GM18499 (cell line): ENCODE data around the gene APPL1.
A peak's percentile ranks its signal among the peaks of the same experiment; 100 is the strongest.

Experiments used
- ATAC-seq: cut with Tn5 transposase; IDR thresholded peaks from one replicate; pipeline ENCODE4 v1.9.1; 2021; ENCODE audit warnings: moderate number of reproducible peaks; ENCODE audit not compliant: insufficient read depth, unreplicated experiment

The APPL1 gene, protein sequence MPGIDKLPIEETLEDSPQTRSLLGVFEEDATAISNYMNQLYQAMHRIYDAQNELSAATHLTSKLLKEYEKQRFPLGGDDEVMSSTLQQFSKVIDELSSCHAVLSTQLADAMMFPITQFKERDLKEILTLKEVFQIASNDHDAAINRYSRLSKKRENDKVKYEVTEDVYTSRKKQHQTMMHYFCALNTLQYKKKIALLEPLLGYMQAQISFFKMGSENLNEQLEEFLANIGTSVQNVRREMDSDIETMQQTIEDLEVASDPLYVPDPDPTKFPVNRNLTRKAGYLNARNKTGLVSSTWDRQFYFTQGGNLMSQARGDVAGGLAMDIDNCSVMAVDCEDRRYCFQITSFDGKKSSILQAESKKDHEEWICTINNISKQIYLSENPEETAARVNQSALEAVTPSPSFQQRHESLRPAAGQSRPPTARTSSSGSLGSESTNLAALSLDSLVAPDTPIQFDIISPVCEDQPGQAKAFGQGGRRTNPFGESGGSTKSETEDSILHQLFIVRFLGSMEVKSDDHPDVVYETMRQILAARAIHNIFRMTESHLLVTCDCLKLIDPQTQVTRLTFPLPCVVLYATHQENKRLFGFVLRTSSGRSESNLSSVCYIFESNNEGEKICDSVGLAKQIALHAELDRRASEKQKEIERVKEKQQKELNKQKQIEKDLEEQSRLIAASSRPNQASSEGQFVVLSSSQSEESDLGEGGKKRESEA

DNA sequence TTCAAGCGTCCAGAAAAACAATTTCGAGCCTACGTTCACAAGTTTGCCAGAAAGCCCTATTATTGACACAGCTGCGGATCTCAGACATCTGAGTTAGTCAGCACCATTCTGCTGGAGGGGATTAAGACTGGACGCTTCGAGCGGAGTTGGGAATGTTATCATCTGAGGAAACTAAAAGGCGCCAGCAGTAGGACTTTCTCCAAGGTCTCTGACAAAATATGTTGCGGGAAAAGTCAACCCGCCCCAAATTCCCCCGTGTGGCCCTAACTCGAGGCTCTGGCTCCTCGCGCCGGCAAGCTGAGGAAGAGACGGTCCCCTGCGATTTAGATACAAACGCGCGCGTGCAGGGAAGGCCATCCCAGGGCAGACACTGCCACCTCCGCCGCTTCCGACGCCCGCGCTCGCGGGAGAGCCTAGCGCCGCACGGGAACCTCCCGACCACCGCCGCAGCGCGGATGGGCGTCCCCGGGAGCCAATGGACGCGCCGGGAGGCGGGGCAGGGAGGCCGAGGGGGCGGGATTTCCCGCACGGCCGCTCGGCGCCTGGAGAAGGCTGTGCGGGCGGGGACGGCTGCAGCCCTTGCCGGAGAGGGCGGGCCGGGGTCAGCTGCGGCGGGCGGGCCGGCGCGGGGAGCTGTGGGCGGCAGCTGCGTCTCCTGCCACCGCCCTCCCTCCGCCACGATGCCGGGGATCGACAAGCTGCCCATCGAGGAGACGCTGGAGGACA is at the start of gene APPL1:
APPL1 (plus strand) TSS at position 526 of the 726 bp plus-strand sequence; CDS start at position 681, 155 bp downstream.
- peak; percentile 41 for ATAC-seq

DNA sequence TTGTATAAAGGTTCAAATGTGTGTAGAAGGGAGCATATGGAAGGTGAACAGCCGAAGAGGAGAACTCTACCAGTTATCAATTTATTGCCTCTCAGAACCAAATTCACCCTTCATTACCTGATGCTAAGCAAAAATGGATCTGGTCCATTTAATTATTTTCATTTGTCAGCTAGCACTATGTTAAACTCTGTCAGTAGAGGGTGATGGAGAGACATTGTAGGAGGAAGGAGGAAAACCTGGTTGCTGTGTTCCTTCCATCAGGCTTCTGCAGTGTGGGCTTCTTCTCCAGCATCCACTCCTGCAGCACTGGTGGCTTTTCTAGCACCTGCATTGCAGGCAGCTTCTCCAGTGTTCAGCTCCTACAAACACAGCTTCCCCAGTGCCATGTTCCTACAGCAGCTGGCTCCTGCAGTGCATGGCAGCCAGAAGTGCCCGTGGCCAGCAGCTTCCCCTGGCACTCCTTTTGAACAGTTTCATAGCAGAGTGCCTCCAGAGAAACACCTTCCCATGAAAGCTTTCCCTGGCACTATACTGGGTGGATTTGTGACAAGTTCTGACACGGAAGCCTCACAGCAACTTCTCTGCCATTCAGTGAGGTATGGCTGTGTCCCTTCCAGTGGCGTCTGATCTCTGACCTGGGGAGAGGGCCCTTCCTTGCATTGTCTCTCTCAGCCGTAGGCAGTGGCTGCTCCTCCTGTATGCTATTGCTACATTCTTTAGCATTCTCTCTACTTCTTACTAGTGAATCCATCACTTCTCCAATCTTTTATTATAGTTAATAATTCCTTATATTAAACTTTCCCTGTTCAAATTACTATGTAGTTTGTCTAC is 47.7 kb upstream of the APPL1 start:
- ATAC-seq: no peak

DNA sequence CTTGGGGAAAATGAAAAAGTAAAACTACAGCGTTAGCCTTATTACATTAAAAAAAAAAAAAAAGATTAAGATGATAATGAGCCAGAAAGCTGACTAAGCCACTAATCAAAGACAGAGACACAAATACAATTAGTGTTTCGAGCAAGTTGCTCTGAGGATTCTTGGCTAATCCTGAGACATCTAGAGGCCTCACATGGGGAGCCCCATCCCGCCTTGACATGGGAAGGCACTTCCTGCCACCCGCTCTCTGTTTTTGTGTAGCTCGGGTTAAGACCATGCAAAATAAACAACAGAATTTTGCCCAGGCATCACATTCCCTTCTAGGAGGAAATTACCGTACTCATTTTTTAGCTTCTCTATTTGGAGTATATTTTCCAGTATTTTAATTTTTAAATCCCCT is 43.0 kb upstream of the APPL1 start:
- ATAC-seq: no peak

DNA sequence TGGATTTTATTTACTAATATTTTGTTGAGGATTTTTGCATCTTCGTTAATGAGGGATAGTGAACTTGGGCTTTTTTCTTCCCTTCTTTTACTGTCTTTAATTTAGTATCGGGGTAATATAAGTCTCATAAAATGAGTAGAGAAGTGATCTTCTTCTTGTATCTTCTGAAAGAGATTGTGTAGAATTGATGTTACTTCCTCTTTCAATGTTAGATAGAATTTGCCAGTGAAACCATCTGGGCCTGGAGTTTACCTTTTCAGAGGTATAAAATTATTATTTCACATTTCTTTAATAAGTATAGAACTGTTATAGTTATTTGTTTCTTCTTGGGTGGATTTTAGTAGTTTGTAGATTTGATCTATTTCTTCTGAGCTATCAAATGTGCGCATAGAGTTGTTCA is 35.5 kb upstream of the APPL1 start:
- ATAC-seq: no peak

DNA sequence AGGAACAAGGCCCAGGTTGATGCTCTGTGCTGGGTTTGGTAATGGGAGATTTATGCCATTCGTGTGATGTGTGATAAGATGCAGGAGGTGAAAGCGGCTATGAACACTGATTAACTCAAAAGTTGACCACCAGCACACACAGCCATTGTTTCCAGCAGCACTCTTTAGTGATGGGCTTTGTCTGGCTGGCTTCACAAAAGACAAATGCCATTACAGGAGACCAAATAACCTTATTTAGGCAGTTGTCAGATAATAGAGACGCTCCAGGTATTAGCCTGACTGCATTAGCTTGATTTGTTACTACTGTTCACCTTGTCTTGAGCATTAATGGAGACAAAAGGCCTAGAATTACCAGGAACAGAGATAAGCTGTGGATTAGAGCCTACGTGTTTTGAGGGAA is 32.9 kb upstream of the APPL1 start:
- ATAC-seq: no peak

DNA sequence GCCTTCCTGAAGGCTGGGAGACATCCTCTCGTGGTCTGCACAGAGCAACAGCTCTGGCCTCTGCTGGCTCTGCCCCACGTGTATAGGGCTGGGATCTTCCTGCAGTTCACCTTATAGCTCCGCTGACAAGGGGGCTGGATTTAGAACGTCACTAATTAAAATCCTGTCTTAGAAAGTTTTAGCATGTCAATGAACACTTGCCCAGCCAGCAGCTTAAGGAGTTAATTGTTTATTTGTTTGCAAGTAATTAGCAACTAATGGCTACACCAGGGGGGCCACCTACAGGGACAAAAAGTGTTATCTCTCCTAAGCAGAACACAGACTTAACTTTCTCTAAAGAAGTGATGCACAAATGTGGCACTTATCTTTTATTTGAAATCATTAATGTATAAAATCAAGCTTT is 27.6 kb upstream of the APPL1 start, which contains the start of gene HESX1:
HESX1 (minus strand) TSS at position 84 of the 403 bp plus-strand sequence; CDS start at position 24, 60 bp downstream.
- no peak for ATAC-seq

DNA sequence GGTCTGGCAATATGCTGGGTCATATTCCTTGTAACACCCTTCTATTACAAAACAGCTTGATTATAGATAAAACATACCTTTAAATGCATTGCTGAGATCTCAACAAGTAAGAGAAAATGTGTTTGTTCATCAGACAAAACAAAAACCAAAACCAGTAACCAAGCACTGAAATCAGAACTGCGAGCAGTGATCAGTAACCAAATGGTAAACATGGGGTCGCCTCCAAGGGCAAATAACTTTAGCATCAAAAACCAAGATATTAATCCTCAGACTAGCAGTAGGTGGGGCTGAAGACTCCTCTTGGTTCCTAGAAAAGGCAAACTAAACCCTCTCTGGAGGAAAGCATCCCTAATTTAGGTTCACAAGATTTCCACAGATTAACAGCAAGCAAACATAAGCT is 21.1 kb upstream of the APPL1 start:
- ATAC-seq: no peak

DNA sequence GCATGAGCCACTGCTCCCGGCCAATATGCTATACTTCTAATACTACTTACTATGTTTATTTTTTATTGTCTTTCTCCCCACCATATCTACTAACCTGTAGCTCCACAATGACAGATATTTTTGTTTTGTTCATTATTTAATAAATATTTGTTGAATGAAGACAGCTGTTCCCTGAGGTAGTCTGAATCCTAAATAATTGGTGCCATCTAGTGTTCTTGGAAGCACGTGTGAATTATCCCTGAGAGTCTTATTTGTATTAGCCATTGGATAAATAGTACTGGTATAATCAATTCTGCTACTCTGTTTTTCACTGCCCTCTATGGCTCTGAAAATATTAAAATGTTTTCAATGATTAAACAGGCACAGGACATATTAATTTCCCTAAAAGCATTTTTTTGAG is 5.6 kb upstream of the APPL1 start:
- no peak for ATAC-seq

DNA sequence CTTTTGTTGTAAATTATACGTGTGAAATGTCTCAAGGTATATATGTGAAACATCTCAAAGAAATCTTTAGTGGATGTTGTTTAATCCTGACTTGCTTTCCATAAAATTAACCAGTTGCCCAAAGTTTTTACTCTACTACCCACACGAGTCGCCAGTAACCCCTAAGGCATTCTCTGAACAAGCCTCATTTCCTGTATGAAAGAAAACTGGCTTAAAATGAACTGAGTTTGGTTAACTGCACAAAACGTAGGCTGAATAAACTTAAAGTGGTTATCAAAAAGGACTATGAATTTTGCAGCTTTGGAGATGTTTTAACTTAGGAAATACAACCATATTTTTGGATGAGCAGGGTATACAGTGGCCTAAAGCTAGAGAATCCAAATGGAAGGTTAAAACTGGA is 2.7 kb upstream of the APPL1 start:
- no peak for ATAC-seq

DNA sequence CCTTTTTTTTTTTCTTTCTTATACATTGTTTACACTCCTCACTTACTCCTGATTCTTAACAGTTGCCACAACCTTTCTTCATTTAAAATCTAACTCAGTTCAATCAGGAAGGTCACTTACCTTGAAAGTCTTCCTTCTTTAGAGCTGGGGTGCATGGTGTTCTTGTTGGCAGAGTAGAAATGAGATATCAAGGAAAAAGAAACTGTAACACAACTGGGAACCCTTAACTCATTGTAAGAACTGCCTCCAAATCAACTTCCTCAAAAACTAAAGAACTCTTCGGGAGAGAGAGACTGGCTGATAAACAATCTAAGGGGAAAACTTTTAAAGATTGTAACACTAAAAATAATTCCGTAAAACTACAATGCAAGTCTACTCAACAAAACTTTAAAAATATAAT is 1.4 kb upstream of the APPL1 start:
- ATAC-seq: no peak

DNA sequence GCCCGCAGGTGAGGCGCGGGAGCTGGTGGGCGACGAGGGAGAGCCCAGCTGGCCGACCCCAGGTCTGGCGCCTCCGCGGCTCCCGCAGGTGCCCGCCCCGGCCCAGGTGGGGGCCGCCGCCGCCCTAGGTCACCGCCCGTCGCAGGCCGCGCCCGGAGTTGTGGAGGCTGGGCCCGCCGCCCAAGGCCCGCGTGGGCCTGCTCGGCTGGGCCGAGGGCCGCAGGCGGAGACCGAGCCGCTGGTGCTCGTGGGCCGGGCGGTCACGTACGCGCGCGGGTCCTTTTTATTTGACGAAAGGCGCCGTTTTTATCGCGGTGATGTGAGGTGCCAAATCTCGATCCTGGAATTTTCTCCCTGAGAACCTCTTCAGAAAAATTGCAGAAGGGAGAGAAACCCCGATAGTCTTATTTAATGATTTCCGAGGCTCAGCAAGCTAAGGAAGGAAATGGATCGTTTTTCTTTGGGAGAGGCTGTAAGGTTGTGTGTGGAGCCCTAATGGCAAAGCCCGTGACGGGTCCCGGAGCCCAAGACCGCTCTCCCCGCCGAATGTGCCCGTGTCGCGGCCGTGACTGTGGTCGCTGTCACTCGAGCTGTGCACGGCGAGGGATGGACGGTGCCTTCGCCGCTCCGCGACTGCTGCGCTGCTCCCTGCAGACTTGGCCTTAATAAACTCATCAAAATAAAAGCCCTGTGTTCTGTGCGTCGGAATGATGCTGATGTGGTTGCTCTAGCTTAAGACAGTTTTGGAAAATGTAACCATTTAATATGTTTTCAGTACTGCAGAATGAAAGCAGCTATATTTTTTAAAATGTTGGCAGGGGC is 612 bp downstream of the APPL1 start:
- no peak for ATAC-seq

DNA sequence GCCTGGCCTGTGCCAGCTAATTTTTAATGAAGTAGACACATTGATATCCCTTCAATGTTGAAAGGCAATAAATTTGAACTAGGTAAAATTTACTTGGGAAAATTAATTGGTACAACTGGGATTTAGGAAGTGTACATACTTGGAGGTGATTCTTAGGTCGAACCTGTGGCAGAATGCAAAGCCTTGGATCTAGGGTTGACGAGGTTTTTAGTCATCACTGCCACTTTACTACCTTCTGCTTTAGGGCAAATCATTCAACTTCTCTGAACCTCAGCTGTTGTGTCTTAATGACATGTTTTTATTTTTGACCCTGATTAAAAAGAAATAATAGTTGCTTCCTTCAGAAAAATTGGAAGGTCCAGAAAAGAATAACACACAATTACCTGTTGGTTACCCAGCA is 2.5 kb downstream of the APPL1 start:
- no peak for ATAC-seq

DNA sequence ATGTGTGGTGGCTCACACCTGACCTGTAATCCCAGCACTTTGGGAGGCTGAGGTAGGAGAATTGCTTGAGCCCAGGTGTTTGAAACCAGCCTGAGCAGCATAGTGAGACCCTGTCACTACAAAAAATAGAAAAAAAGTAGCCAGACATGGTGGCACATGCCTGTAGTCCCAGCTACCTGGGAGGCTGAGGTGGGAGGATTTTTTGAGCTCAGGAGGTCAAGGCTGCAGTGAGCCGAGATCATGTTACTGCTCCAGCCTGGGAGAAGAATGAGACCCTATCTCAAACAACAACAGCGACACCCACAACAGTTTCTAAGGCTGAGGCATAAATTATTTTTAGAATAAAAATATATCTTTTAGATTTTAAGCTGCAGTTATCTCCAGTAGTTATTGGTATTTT is 6.3 kb downstream of the APPL1 start:
- ATAC-seq: no peak

DNA sequence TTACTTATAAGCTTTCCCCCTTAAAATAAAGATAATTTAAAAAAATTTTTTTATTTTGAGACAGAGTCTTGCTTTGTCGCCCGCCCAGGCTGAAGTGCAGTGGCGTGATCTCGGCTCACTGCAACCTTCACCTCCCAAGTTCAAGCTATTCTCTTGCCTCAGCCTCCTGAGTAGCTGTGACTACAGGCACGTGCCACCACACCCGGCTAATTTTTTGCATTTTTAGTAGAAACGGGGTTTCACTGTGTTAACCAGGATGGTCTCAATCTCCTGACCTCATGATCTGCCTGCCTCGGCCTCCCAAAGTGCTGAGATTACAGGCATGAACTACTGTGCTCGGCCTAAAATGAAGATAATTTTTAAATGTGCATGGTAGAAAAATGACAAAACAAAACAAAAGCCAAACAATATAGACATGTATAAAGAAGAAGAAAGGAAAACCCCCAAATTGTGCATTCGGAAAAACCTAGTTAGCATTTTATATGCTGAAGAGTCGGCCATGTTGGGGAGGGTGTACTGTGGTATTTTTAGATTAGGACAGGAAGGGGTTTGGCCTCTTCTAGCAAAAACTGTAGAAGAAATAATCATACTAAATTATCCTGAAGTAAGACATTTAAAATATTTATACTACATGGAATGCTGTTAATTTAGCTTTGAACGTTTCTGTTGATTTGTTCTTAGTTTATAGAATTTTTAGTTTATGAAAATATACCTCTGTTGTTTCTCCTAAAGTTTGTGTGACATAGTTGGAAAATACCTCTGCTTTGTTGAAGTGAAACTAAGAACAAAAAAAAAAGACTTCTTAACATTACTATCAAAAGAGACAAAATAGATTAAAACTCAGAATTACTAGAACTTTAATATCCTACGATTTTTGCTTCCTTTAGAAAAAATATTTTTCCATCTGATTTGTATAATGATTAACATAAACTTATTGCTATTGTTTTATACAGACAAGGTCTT is 7.4 kb downstream of the APPL1 start:
- ATAC-seq: no peak

DNA sequence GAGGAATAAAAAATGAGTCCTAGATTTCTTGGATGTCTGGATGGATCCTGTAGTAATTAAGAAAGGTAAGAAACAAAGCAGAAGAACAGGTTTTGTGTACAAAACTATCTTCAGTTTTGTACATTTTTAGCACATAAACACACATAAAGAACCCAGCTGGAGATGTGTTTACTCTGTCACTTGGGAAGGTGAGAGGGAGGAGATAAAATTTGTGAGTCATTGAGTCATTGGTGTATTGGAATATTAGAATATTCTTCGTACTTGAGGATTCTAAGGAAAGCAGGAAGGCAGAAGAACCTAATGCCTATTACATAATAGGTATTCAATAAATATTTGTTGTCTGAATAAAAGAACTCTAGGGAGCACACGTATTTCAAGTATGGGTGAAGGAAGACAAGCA is 17.4 kb downstream of the APPL1 start:
- ATAC-seq: no peak

DNA sequence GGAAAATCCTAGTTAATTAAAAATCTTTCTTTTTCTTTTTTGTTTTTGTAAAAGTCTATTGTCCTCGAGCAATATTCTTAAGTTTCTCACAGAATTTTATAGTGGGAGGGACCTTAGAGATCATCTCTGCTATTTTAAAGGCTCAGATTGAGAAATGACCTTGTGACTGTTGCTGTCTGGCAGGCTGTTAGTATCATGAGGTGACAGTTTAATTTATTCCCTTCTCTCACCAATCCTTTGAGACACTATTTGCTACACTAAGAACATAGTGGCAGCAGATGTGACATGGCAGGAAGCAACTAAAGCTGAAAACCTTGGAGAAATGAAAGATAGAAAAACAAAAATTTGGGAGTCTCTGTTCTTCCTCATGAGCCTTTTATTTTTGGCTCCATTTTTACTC is 24.9 kb downstream of the APPL1 start:
- no peak for ATAC-seq

DNA sequence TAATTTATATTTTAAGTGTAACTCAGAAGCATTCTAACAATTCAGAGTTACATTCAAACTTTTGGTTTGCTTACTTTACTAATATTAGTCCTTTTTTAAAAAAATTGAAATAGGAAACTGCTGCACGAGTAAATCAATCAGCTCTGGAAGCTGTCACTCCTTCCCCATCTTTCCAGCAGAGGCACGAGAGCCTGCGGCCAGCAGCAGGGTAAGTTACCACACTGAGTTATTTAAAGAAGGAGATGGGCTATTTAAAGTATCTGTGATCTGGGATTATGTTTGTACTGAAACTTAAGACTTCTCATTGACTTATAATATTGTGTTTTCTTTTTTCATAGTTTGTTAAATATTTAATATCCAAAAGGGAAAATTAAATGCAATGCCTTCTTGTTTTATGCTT is 29.3 kb downstream of the APPL1 start:
- ATAC-seq: no peak

DNA sequence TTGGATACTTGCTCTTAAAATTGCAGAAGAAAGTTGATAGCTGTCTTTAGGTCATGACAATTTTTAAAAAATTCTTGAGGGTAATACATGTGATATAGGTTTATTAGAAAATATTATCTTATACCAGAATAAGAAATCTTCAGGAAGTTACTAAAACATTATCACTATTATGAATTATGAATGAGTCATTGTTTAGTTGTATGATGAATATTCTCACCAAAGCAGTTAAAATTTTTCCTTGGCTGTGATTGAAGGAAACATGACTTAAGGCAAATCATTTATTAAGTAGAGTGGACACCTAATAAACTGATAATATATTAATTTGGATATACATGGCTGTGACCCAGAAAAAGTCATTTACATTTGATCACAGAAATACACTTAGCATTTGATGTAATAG is 30.1 kb downstream of the APPL1 start:
- ATAC-seq: no peak
